Brain pericyte (primary cell): ENCODE results near the gene IER2.

Source experiments
- DNase-seq: peaks from one replicate; pipeline ENCODE4 v3.0.0-alpha.2; 2012; ENCODE audit warnings: low read depth, low spot score

IER2 gene, protein sequence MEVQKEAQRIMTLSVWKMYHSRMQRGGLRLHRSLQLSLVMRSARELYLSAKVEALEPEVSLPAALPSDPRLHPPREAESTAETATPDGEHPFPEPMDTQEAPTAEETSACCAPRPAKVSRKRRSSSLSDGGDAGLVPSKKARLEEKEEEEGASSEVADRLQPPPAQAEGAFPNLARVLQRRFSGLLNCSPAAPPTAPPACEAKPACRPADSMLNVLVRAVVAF

DNA sequence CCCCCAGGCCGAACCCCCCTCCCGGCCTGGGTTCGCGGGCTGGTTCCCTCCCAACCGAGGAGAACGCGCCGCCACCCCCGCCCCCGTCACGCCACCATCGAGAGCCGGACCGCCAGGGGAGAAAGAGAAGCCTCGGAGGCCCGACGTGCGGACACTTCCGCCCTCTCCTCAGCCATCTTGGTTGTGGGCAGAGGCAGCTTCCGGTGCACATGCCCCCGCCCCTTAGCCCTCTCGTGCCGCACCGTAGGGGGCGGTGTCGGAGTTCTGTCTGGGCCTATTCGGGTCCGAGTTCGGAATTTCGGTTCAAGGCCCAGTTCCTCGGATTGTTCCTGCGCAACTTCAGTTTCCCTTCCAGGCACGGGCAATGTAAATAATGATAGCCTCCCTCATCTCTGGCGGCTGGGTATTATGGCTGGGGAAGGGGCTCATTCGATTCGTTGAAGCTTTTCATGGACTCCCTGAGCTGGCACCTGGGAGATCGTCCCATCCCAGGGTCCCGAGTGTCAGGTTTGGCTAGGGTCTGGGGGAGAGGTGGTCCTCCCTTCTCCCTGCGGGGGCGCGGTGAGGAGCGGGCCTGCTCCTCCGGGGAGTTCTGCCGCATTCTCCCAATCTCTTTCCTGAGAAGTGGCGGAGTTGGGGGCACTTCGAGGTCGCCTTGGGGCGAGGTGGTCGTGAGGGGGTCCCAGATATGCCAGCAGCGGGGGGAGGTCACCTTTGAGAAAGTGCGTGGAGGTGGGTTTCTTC, at the start of gene IER2, which contains the start of gene STX10:
Gene IER2 (plus strand): TSS at position 225 of the 744 bp plus-strand sequence. CDS start 2,776 bp downstream, outside the sequence.
Gene STX10 (minus strand): TSS at position 189 of the 744 bp plus-strand sequence. CDS start 202 bp downstream, outside the sequence.
- no peak for DNase-seq

DNA sequence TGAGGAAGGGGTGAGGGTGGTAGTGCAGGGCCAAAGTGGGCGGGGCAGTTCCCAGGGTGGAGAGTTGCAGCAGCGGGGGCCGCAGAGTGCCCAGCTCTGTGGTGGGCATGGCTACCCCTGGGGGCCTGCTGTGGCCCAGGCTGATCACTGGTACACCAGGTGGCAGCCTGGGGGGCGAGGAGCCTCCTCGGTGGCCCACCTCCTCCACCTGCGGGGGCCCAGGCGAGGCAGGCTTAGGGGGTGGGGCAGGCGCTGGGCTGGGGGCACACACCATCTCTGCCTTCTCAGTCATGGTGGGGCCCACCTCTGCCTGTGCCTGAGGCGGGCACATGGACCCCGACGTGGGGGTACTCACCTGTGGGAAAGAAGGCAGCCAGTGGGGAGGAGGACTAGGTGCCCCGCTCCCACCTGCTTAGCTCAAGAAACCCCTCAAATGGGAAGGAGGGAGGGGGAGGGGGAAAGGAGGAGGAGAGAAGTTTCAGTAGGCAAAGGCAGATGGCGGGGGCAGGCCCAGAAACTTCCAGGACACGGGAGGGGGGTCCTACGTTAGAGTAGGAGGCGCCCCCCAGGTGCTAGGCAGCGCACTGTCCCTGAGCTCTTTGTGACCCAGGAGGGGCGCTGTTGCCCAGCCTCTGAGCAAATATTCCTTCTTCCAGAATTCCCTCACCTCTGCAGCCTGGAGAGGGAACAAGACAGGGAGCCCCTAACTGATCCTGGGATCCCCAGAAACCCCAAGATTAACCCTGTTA, 49.2 kb upstream of the IER2 start:
- no peak for DNase-seq

DNA sequence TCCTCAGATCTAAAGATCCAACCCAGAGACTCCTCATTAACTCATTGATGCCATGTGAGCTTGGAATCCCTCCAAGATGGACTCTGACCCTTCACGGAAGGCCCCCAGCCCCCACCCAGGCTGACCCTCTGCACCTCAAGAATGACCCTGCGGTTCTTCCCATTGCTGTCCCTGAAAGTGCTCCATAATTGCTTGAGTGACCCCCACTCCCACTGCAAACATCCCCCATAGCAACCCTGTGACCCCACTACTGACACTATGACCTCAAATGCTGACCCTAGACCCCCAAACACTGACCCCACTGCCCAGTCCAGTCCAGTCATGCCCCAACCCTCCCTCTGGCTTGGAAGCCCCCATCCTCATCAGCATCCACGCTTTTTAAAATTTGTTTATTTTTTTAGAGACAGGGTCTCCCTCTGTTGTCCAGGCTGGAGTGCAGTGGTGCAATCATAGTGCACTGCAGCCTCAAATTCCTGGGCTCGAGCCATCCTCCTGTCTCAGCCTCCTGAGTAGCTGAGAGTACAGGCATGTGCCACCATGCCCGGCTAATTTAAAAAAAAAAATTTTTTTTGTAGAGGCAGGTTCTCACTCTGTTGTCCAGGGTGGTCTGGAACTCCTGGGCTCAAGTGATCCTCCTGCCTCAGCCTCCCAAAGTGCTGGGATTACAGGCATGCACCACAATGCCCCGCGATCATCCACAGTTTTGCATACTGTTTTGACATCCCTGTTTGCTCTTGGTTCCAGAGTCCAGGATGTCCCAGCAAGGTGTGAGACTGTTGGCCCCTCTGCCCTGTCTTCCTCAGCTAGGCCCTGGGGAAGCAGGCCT, 48.4 kb upstream of the IER2 start:
- no peak for DNase-seq

DNA sequence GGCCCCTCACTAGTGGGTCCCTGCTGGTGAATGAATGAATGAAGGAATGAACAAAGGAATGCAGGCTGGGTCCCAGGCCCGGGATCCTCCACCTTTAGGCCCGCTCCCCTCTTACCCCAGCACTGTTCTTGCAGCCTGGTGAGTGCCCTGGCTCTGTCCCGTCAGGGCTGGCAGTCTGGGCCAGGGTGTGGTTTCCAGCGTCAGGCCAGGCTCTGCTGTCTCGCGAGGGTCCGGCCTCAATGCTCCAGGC, 47.9 kb upstream of the IER2 start:
- DNase-seq, result no peak

DNA sequence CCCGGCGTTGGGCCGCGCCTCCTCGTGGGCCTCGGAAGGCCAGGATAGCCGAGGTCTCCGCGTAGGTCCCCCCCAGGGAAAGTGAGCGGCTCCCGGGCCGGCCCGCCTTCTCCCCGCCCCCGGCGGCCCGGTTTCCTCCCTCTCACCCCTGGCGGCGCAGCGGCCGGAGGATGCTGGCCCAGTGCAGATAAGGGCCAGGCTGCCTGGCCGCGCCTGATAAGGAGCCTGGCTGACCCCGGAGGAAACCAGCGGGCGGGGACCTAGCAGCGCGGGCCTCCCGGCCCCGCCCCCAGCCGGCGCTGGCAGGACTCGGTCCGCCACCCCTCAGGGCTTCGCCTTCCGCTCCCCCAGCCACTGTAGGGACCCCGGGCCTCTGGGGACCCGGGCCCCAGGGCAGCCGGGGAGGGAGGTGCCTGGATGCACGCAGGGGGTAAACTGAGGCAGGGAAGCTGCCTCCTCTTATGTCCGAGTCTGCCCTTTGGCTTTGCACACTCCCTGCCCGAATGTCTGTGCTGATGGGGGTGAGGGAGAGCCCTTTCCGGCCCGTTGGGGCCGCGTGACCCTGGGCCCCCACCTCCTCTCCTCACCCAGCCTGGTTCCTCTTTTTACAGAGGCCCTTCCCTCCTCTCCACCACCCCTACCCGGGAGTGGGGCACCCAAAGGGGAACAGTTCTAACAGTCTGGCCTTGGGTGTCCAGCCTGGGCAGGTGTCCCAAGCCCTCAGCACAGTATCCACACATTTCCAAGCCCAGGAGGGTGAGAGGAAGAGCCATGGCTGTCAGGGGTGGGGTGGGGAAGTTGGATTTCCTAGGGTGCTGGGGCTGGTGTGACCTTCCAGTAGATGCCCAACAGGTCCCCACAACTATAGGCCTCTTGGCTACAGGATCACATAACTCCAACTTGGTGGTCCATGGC, 47.3 kb upstream of the IER2 start, which contains the start of gene LYL1:
Gene LYL1 (minus strand): TSS at position 193 of the 915 bp plus-strand sequence. CDS start 1,687 bp downstream, outside the sequence.
- no peak for DNase-seq

DNA sequence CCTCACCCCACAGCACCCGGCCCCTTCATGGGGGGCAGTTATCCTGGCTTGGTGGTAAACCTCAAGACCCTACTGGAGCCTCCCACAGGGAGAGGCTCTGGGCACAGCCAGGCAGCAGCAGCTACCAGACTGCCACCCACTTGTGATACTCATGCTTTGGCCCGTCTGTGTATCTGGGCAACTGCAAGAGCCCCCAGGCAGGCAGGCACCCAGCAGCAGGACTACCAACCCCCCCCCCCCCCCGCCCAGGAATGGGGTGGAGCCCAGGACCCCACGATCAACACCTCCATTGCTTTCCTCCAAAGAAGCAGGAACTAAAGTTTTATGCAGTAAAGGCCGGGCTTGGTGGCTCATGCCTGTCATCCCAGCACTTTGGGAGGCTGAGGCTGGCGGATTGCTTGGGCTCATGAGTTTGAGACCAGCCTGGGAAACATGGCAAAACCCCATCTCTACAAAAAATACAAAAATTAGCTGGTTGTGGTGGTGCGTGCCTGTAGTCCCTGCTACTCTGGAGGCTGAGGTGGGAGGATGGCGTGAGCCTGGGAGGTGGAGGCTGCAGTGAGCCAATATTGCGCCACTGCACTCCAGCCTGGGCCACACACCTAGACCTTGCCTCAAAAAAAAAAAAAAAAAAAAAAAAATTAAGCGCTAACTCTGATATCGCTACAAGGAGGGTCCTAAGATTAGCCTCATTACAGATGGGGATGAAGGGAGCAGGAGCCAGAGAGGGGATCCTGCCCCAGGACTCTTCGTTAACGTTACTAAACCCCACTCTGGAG, 46.4 kb upstream of the IER2 start:
- DNase-seq, result no peak

DNA sequence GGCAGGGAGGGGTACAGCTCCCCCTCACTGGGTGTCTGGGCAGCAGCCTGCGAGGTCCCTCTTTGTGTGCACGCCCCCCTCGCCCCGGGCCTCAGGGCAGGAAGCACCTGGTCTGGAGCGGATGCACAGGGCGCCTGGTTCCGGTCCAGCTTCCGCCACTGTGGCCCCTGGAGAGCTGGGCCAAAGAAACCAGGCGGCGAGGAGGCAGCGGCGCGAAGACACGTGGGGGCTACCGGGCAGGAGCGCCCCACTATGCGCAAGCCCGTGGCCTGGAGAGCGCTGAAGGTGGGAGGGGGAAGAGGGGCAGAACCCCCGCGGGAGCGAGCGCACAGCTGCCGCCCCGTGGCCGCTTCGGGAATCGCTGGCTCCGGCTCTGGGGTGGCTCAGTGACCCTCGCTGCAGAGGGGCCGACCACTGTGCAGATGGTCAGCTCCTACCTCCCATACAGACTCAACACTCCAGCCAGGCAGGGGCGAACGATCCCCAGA, 45.8 kb upstream of the IER2 start:
- DNase-seq, result no peak

DNA sequence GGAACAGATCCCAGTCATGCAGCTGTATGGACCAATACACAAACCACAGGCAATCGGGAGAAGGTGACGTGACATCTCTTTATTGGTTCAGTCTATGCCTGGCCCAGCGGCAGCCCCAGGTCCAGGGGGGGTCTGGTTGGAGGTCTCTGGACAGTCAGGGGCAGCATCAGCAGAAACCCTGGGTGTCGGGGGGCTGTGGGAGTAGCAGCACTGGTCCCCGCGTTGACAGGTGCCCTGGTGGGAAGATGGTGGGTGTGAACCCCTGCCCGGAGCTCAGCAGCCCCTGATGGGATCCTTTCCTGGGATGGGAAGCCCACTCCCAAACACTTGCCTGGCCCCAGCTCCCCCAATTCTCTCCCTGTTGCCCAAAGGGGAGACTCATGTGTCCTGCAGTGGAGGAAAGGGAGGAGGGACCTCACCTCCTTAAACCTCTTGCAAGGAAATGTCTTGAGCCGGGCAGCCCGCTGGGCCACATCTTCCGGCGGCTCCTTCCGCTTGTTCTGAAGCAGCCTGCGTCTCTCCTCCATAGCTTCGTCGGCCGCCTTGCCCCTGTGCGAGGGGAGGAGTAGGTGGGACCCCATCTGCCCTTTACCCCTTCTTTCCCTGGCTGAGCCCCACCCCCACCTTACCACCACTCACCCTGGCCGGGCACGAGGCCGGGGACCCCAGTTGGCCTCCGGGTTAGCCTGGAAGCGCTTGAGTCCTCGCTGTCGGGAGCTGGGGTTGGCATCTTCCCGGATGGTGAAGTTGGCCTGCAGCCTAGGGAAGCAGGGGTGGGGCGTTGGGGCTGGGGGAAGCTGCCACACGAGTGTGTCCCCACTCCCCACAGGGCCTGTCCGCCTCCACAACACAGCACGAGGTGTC, 45.1 kb upstream of the IER2 start:
- no peak for DNase-seq

DNA sequence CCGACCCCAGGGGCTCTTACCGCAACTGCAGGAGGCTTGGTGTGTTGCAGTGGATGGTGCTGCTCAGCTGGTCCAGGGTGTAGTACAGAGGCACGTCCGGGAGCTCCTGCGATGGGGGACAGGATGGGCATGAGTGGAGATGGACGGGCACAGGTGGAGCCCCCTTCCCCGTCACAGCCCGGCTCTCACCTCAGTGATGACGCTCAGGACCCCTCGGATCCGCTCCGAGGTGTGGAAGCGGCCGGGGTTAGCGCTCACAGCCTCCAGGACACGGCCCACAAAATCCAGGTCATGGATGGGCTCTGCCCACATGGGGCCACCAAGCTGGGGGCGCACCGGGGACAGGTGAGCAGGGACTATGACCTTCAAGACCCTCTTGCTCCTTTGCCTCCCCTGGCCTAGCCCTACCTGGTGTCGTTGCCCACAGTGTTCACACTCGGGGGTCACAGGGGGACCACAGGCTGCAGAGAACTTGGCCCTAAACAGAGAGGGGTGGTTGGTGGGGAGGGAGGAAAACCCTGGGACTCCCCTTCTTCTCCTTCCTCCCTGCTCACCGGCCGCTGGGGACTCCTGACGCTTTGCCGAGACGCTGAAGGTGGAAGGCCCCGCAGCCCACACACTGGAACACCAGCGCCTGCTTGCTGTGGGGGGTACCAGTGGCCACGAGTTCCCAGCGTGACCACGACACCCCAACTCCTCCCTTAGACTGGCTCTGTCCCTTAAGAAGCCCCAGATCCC, 40.7 kb upstream of the IER2 start:
- no peak for DNase-seq

DNA sequence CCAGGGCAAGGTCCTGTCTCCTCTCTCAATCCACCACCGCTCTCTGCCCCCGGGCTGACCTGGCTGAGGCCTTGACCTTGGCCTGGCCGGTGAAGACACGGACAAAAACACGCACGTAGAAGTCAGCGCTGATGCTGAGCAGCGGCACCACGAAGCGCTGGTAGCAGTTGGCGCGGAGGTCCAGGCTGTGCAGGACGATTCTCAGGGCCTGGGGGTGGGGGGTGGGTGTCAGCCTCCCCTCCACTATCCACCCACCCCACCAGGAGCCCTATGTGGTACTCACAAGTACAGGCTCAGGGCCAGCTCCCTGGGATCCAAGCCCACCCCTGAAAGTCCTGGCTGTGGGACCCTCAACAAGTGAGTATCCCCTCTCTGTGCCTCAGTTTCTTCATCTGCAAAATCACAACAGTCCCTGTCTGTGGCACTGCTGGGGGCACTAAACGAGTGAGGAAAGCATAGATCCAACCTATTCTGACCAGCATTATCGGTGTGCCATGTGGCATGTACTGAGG, 40.1 kb upstream of the IER2 start:
- DNase-seq, result no peak

DNA sequence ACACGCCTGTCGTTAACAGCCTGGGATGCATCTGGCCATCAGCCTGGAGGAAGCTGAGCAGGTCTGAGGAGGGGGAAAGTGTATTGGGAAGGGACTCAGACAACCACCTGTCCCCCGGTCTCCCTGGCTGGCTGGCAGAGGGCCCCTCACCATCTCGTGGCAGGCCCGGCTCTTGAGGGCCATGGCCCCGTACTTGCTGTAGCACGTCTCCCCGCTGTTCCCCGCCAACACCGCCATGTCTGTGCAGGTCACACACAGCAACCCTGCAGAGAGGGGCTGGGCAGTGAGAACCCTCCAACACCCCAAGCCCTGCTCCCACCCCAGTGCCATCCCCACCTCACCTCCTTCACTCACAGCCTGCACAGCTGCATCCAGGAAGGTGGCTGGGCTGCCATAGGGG, 37.7 kb upstream of the IER2 start:
- DNase-seq, result no peak

DNA sequence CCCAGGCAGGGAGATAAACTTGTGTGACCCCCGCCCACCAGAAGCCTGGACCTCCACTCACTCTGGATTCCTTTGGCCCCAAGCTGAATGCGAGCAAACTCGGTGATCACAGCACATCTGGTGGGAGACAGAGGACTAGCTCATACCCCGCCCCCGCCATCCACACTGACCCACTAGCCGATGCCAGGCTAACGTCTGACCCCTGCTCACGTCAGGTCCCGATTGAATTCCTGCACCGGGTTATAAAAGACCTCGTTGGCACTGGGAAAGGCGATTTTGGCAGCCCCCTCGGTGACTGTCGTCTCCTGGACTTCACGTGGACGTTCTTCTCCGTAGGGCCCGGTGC, 34.3 kb upstream of the IER2 start:
- no peak for DNase-seq

DNA sequence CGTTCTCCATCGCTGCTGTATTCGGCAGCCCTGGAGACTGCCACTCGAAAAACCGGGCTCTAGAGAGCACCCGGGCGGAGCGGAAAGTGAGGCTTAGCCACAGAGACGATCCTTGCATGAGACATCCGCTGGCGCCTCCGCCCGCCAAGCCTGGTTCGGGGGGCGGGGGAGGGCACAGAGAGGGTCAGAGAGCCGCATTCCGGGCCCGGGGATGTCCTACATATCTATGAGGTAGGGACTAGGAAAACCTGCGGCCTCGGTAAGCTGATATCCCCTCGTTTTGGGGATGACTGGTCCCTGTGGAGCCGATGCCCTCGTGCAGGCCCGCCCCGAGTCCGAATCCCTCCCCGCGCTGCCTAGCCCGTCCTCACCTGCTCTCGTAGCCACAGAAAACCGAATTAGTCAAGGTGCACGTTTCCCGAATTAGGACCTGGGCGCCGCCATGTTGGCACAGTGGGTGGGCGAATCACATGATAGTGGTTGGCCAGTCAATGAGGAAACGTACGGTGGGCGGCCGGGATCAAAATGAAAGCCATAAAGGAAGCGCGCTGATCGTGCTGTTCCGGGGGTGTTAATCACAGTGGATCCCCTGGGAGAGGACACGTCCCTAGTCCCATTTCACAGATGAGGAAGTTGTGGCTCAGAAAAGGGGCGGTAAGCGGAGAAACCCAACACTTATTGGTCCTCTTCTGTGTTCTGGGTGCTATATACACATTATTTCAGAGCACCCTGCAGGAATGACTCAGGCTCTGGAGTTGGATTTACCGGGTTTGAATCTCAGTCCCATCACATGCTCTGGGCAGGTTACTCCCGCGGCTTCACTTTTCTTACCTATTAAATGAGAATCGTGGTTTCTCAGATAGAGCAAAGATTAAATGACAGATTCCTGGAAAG, 33.7 kb upstream of the IER2 start, which contains the start of gene TRMT1:
Gene TRMT1 (minus strand): TSS at position 459 of the 894 bp plus-strand sequence. CDS start 341 bp downstream, at position 118.
- peak; percentile 52 for DNase-seq

DNA sequence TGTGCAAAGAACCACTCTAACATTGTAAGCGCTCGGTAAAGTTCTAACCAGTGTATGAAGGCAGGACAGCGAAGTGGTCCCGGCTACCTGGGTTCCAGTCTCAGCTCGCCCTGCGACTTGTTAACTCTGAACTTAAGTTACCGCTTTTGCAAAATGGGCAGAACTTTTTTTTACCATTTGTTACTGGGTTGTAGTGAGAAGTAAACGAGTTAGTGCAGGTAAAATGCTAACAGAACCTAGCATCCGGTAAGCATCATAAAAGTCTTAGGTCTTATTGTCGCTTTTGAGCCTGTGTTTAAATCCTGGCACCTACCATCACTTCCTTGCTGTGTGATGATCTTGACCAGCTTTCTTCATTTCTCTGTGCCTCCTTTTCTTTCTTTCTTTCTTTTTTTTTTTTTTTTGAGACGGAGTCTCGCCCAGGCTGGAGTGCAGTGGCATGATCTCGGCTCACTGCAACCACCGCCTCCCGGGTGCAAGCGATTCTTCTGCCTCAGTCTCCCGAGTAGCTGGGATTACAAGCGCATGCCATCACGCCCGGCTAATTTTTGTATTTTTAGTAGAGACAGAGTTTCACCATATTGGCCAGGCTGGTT, 32.9 kb upstream of the IER2 start:
- DNase-seq, result no peak

DNA sequence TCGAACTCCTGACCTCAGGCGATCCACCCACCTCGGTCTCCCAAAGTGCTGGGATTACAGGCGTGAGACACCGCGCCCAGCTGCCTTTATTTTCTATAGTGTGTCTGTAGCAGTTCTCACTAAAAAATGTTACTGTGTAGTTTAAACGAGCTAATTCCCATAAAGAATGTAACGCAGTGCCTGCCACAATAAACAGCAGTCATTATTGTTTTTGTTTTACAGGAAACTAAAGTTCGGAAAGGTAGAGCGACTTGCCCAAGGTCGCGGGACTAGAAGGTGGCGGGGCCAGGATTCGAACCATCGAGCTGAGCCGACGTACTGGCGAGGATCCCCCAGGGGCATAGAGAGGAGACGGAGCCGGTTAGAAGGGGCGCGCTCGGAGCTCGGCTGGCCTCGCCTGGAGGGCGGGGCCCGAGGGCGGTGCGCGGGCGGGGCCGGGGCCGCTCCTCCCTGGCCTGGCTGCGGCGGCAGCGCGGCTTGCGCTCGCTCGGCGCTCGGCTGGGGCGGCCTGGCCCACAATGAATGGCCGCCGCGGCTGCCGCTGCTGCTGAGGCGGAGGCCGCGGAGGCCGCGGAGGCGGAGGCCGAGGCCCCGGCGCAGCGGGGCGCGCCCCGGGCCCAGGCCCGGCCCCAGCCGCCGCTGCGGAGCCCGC, 32.3 kb upstream of the IER2 start, which contains the start of gene NACC1:
Gene NACC1 (plus strand): TSS at position 493 of the 652 bp plus-strand sequence. CDS start 16,944 bp downstream, outside the sequence.
- DNase-seq, result peak; percentile 34
